Sigmoid colon (tissue), 7 donors: ENCODE data around the gene TBKBP1. TPM values are rescaled to one million over a fixed set of nuclear protein-coding genes. Genes with fewer than 3 reads are reported as not detected.

Experiments used
- DNase-seq: peaks from one replicate; pipeline ENCODE4 v3.0.0-alpha.2; 2019
- H3K27ac ChIP-seq, 4 donors: fragments of 200-600 bp; sonication (generic); one replicate each; pipeline ENCODE4 v1.5.1; 2016 to 2019; ENCODE audit warnings: mild to moderate bottlenecking in 1 of 4
- H3K27me3 ChIP-seq, 3 donors: fragments of 200-600 bp; sonication (generic); one replicate each; pipeline ENCODE4 v1.5.1; 2019; ENCODE audit warnings: mild to moderate bottlenecking in 1 of 3
- H3K36me3 ChIP-seq, 4 donors: fragments of 200-600 bp; sonication (generic); one replicate each; pipeline ENCODE4 v1.5.1; 2016 to 2019
- H3K4me1 ChIP-seq, 4 donors: fragments of 200-600 bp; sonication (generic); one replicate each; pipeline ENCODE4 v1.5.1; 2017 to 2019
- H3K4me3 ChIP-seq, 4 donors: fragments of 200-600 bp; sonication (generic); one replicate each; pipeline ENCODE4 v1.5.1; 2017 to 2019; ENCODE audit warnings: mild to moderate bottlenecking in 2 of 4, moderate library complexity in 1 of 4
- H3K9me3 ChIP-seq, 4 donors: fragments of 200-600 bp in 3 of 4; sonication (generic) in 3 of 4; one replicate each; pipeline versions ENCODE4 v1.5.1 to v1.6.1; 2013 to 2019
- EP300 ChIP-seq, 4 donors: sonication (generic); formaldehyde crosslinking; IDR thresholded peaks; one replicate each; pipeline ENCODE4 v1.6.1; 2017; ENCODE audit warnings: antibody characterized with exemption in 4 of 4
- POLR2A ChIP-seq, 2 donors: fragments of 450-650 bp; IDR thresholded peaks; one replicate each; pipeline ENCODE4 v1.6.1; 2016; ENCODE audit warnings: antibody characterized with exemption in 2 of 2, mild to moderate bottlenecking in 2 of 2, moderate library complexity in 2 of 2
- POLR2AphosphoS5 ChIP-seq, 4 donors: sonication (generic); formaldehyde crosslinking; IDR thresholded peaks; one replicate each; pipeline ENCODE4 v1.6.1; 2017; ENCODE audit warnings: antibody characterized with exemption in 4 of 4
- WGBS, 2 donors: extraction: QIAGEN DNeasy Blood & Tissue Kit; methylation state at CpG; one replicate each; pipeline ENCODE4 v1.1.7; 2013; 5-methylcytosine and 5-hydroxymethylcytosine counted together
- intact Hi-C: fragments of 100-400 bp; cut with DNase I; formaldehyde crosslinking; loops from one replicate; pipeline ENCODE4 v1.15.1; 2023
- polyA plus RNA-seq, 3 donors: library from polyadenylated mRNA; stranded (reverse); fragments of 200-250 nt; gene quantifications; one replicate each; pipeline ENCODE4 v1.2.3, GENCODE V29; 2013
- total RNA-seq, 4 donors: library from RNA; depleted of rRNA; stranded (reverse); fragments of >200 nt; gene quantifications; one replicate each; pipeline ENCODE4 v1.1.0, GENCODE V29; 2016
- TF ChIP-seq, protein P1 (sequence below), 4 experiments: fragments of 450-650 bp in 3 of 4; fragments of 200-600 bp in 1 of 4; IDR thresholded peaks; one replicate each; pipeline ENCODE4 v1.5.1; 2016 to 2019; ENCODE audit warnings: antibody characterized with exemption in 4 of 4, mild to moderate bottlenecking in 3 of 4, moderate library complexity in 2 of 4
- donor health status: healthy with polysubstance abuse.
- donor health status: Bipolar disorder and iron deficiency.
- donor health status: healthy.

The TBKBP1 gene
- total and polyA plus RNA-seq, 7 donors = 3.5 to 25.5 (median 7.8) TPM

DNA sequence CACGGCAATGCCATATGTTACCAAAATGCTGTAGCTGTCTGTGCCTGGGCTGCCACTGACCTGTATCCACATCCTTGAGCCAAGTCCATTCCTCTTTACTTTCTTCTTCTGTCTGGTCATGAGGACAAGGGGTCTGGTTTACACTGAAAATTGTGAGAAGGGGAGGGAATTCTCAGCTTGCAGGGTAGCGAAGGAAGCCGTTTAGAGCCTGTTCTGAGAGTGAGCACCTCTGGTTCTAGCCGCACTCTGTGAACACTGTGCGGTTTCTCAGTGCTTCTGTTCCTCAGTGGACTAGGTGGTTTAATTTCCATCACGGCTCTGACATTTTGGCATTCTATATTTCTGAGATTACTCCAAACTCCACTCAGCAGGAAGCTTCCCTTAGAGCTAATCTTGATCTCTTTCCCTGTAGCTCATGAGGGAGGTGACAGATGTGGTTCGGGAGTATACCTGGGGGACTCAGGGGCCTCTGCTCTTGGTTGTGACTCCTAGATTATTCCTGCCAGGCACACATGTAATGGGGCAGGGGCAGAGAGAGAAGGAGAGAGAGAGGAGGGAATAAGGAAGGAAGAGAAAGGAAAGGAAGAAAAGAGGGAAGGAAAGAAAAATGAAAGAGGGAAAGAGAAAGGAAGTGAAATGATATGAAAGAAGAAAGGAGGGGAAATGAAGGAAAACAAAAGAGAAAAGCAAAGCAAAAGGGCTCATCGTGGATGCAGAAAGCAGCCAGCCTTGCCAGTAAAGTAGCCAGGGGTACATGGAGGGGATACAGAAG lies 24.9 kb downstream of the TBKBP1 start:
- H3K4me1 ChIP-seq = peaks cover 0 to 14% (median 13%) of the 10 kb centered on the region in 4 donors
- H3K4me3 ChIP-seq = no peak overlapping the region
- no peaks in the 10 kb centered on the region for H3K36me3 ChIP-seq
- intact Hi-C loops = no loop called here
- H3K9me3 ChIP-seq = no peaks in the 10 kb centered on the region
- H3K27me3 ChIP-seq = peaks cover 18 to 85% (median 48%) of the 10 kb centered on the region in 3 donors
- no peak for DNase-seq
- no peak overlapping the region for H3K27ac ChIP-seq
- 52 to 59% methylated on average over 8 of the region's 8 CpGs for WGBS, 2 donors
- TF ChIP-seq EP300 (IDR thresholded peaks at IDR 0.05) (no peak), POLR2A (IDR thresholded peaks at IDR 0.05) (no peak), POLR2AphosphoS5 (IDR thresholded peaks at IDR 0.05) (no peak)
- TF ChIP-seq, protein P1, sequence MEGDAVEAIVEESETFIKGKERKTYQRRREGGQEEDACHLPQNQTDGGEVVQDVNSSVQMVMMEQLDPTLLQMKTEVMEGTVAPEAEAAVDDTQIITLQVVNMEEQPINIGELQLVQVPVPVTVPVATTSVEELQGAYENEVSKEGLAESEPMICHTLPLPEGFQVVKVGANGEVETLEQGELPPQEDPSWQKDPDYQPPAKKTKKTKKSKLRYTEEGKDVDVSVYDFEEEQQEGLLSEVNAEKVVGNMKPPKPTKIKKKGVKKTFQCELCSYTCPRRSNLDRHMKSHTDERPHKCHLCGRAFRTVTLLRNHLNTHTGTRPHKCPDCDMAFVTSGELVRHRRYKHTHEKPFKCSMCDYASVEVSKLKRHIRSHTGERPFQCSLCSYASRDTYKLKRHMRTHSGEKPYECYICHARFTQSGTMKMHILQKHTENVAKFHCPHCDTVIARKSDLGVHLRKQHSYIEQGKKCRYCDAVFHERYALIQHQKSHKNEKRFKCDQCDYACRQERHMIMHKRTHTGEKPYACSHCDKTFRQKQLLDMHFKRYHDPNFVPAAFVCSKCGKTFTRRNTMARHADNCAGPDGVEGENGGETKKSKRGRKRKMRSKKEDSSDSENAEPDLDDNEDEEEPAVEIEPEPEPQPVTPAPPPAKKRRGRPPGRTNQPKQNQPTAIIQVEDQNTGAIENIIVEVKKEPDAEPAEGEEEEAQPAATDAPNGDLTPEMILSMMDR (IDR thresholded peaks at IDR 0.05) = no peak

DNA sequence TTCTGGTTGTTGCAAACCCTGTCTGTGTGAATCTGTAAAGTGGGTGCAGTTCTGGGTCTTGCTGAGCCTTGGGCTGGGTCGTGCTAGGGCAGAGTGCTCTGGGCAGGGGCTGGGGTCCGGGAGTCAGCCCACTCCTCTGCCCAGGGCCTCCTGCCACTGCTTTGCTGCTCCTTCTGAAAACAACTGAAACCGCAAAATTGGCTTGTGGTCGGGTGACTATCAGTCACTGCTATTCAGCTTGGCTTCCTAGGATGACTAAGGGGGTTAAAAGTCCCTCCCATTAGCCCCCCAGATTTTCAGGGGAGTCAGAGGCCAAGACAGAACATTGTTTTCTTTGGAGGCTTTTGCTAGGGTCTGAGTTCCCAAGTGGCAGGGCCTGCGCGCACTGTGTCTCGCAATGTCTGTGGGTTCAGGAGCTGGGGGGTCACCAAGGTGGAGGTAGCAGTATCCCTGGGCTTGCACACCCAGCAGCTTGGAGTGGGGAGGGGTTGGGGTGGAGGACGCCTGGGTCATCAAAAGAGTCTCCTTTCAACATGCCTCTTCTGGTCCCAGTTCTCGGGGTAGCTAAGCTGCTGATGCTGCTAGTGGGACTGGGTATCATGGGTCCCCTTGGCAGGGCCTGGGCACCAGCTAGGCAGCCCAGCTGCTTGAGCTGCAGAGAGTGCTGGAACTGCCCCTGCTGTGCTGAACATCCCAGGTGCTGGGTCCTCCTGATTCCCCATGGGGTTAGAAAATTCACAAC lies 25.6 kb downstream of the TBKBP1 start:
- 57 to 67% methylated on average over 9 of the region's 9 CpGs for WGBS, 2 donors
- peaks cover 21 to 88% (median 41%) of the 10 kb centered on the region in 3 donors for H3K27me3 ChIP-seq
- H3K4me1 ChIP-seq = peaks cover 0 to 14% (median 13%) of the 10 kb centered on the region in 4 donors
- no peaks in the 10 kb centered on the region for H3K9me3 ChIP-seq
- intact Hi-C loops = no loop called here
- no peaks in the 10 kb centered on the region for H3K36me3 ChIP-seq
- TF ChIP-seq POLR2A (IDR thresholded peaks at IDR 0.05) (no peak), POLR2AphosphoS5 (IDR thresholded peaks at IDR 0.05) (no peak), EP300 (IDR thresholded peaks at IDR 0.05) (no peak)
- TF ChIP-seq, protein P1 (IDR thresholded peaks at IDR 0.05) = no peak
- no peak overlapping the region for H3K4me3 ChIP-seq
- no peak overlapping the region for H3K27ac ChIP-seq
- no peak for DNase-seq

DNA sequence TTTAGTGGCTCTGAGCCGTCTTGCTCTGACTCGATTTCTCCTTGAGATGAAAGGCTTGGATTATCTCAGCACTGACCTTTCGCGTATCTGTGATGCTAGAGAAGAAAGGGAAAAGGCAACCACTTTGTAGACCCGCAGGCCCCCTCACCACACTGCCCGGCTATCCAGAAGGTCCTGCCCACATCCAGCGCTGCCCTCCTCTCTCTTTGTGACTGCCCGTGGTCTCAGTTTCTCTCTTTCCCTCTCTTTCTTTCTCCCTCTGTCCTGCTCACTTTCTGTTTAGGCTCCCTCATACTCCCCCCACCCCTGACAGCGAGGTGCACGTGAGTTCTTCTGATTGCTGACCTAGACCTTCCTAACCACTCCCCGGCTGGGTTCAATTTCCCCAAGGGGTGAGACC lies 26.2 kb downstream of the TBKBP1 start:
- no peak overlapping the region for H3K4me3 ChIP-seq
- H3K27me3 ChIP-seq = peaks cover 21 to 86% (median 39%) of the 10 kb centered on the region in 3 donors
- DNase-seq = no peak
- H3K4me1 ChIP-seq = peaks cover 0 to 14% (median 13%) of the 10 kb centered on the region in 4 donors
- 54 to 63% methylated on average over 11 of the region's 11 CpGs for WGBS, 2 donors
- H3K27ac ChIP-seq = no peak overlapping the region
- no peaks in the 10 kb centered on the region for H3K9me3 ChIP-seq
- no peaks in the 10 kb centered on the region for H3K36me3 ChIP-seq
- TF ChIP-seq POLR2A (IDR thresholded peaks at IDR 0.05) = no peak
- intact Hi-C loops = no loop called here

DNA sequence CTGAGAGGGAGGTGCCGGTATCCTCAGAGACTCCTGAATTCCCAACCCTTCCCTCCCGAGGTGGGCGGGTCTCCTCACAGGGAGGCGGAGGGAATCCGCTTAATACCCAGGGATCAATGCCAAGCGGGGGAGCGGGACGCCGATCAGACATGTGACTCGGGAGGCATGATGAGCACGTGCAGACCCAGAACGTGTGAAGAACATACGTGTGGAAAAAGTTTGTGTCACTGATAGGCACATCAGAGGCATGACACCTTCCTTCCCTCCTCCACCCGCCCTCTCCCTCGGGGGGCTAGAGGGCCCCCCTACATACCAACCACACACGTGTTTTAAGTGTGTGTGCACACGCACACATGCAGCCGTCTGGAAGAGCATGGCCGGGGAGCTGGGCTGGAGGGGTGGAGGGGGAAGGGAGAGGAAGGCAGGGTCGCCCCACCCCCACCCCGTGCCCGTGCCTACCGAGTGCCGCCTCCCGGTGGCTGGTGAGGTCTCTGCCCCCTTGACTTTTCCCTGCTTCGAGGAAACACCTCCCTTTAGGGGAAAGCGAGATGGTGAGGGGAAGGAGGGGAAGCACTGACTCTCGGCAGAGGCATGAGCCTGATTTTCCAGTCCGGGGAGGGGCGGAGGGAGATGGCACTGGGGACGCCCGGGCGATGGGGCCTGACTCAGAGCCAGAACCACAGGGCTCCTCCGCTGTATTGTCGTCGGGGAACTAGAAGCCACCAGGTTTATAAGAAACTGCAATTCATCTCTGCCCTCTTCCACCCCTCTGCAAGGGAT lies 27.0 kb downstream of the TBKBP1 start:
- WGBS, 2 donors = 13 to 21% methylated on average over 36 of the region's 36 CpGs
- Histone ChIP-seq H3K36me3 (no peaks in the 10 kb centered on the region), H3K9me3 (no peaks in the 10 kb centered on the region), H3K4me3 (no peak overlapping the region), H3K27me3 (peaks cover 21 to 89% (median 47%) of the 10 kb centered on the region in 3 donors), H3K4me1 (peaks cover 0 to 14% (median 13%) of the 10 kb centered on the region in 4 donors), H3K27ac (no peak overlapping the region)
- intact Hi-C loops = no loop called here
- DNase-seq = no peak
- TF ChIP-seq POLR2AphosphoS5 (IDR thresholded peaks at IDR 0.05) (no peak), EP300 (IDR thresholded peaks at IDR 0.05) (no peak), POLR2A (IDR thresholded peaks at IDR 0.05) (no peak)
- TF ChIP-seq, protein P1 (IDR thresholded peaks at IDR 0.05) = no peak
